ENCODE results near the gene BAIAP2. TPM values are rescaled to one million over a fixed set of nuclear protein-coding genes. Genes with fewer than 3 reads are reported as not detected.

The BAIAP2 gene
- total and polyA plus RNA-seq, 10 donors = 2.8 to 33.2 (median 17.8) TPM

GRCh38 chr17:81033535-81034167, 1.3 kb upstream of the BAIAP2 start:
- peak overlapping the region in 6 of 8 donors; percentile 3 to 80 (median 60) for H3K27ac ChIP-seq
- DNase-seq = peak; percentile 78
- peaks cover 0 to 4% (median 0%) of the 10 kb centered on the region in 6 donors for H3K36me3 ChIP-seq
- H3K27me3 ChIP-seq (replicated peaks in 1 of 7) = peaks cover 0 to 62% (median 2%) of the 10 kb centered on the region in 7 donors
- H3K4me3 ChIP-seq = peak overlapping the region; percentile 33 to 87 (median 64)
- TF ChIP-seq CTCF (IDR thresholded peaks at IDR 0.05 in 8 of 11, conservative IDR thresholded peaks at IDR 0.05 in 3 of 11) (no peak), POLR2AphosphoS5 (IDR thresholded peaks at IDR 0.05) (peak in 1 of 3 donors; percentile 28), POLR2A (IDR thresholded peaks at IDR 0.05) (no peak)
- intact Hi-C loops (cut with DNase I; ENCODE audit: low total_unique reads) = no loop called here
- no peaks in the 10 kb centered on the region for H3K9me3 ChIP-seq
- WGBS, 5 donors = 6 to 11% (median 7%) methylated on average over 22 of the region's 22 CpGs
- peaks cover 17 to 74% (median 50%) of the 10 kb centered on the region in 6 donors for H3K4me1 ChIP-seq

- TF ChIP-seq POLR2A (IDR thresholded peaks at IDR 0.05) (no peak), CTCF (IDR thresholded peaks at IDR 0.05 in 8 of 11, conservative IDR thresholded peaks at IDR 0.05 in 3 of 11) (no peak), POLR2AphosphoS5 (IDR thresholded peaks at IDR 0.05) (no peak)
- WGBS, 5 donors = 0 to 2% (median 1%) methylated on average over 20 to 49 of the region's 49 CpGs
- Histone ChIP-seq H3K4me1 (peaks cover 17 to 75% (median 50%) of the 10 kb centered on the region in 6 donors), H3K9me3 (no peaks in the 10 kb centered on the region), H3K4me3 (peak overlapping the region; percentile 33 to 87 (median 64)), H3K27me3 (replicated peaks in 1 of 7) (peaks cover 0 to 55% (median 0%) of the 10 kb centered on the region in 7 donors), H3K27ac (peak overlapping the region in 6 of 8 donors; percentile 3 to 80 (median 60)), H3K36me3 (peaks cover 0 to 4% (median 0%) of the 10 kb centered on the region in 6 donors)
- intact Hi-C loops (cut with DNase I; ENCODE audit: low total_unique reads) = no loop called here
- DNase-seq = no peak
Measured at GRCh38 chr17:81034168-81034777, 678 bp upstream of the BAIAP2 start.

GRCh38 chr17:81035521-81036196, 708 bp downstream of the BAIAP2 start:
- peak overlapping the region; percentile 48 to 87 (median 64) for H3K4me3 ChIP-seq
- WGBS, 5 donors = 13 to 43% (median 14%) methylated on average over 19 to 66 of the region's 66 CpGs
- peak; percentile 88 for DNase-seq
- TF ChIP-seq POLR2AphosphoS5 (IDR thresholded peaks at IDR 0.05) (no peak), POLR2A (IDR thresholded peaks at IDR 0.05) (no peak), CTCF (IDR thresholded peaks at IDR 0.05 in 8 of 11, conservative IDR thresholded peaks at IDR 0.05 in 3 of 11) (no peak)
- intact Hi-C loops (cut with DNase I; ENCODE audit: low total_unique reads) = no loop called here
- H3K9me3 ChIP-seq = no peaks in the 10 kb centered on the region
- H3K4me1 ChIP-seq = peaks cover 17 to 81% (median 53%) of the 10 kb centered on the region in 6 donors
- peaks cover 0 to 4% (median 0%) of the 10 kb centered on the region in 6 donors for H3K36me3 ChIP-seq
- peak overlapping the region in 4 of 8 donors; percentile 50 to 80 (median 72) for H3K27ac ChIP-seq
- peaks cover 0 to 43% (median 0%) of the 10 kb centered on the region in 7 donors for H3K27me3 ChIP-seq (replicated peaks in 1 of 7)
